Measurements from ENCODE around the gene CADM2. TPM values are rescaled to one million over a fixed set of nuclear protein-coding genes. Genes with fewer than 3 reads are reported as not detected.

The CADM2 gene
- total RNA-seq, 4 donors from 2014 or later = 0.13 to 4.3 (median 4.1) TPM

DNA sequence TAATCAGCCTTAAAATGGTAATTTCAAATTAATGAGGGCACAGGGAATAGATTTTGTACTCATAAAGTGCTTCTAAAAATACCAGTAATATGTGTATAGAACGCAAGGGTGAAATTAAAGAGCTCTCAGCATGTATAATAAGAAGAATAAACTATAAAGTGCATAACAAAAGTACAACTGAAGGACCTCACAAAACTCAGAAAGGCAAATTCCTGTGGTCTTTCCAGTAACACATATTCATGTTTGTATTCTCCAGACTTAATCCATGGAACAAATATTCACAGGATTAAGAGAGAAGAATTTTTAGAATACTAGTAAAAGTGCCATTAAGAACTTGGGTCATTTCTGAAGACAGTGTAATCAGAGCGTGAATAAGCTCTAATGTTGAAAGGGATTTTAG, 646.3 kb downstream of the CADM2 start:
- Histone ChIP-seq H3K9me3 (no peaks in the 10 kb centered on the region), H3K4me1 (no peaks in the 10 kb centered on the region), H3K27ac (no peak overlapping the region), H3K27me3 (no peaks in the 10 kb centered on the region), H3K4me3 (replicated peaks in 1 of 3) (no peak overlapping the region), H3K36me3 (no peaks in the 10 kb centered on the region)
- intact Hi-C loops (cut with DNase I) = no loop called here
- 81 to 93% methylated on average over 2 of the region's 2 CpGs for WGBS, 2 donors
- no peak for TF ChIP-seq POLR2A (IDR thresholded peaks at IDR 0.05)
- TF ChIP-seq, protein P1, sequence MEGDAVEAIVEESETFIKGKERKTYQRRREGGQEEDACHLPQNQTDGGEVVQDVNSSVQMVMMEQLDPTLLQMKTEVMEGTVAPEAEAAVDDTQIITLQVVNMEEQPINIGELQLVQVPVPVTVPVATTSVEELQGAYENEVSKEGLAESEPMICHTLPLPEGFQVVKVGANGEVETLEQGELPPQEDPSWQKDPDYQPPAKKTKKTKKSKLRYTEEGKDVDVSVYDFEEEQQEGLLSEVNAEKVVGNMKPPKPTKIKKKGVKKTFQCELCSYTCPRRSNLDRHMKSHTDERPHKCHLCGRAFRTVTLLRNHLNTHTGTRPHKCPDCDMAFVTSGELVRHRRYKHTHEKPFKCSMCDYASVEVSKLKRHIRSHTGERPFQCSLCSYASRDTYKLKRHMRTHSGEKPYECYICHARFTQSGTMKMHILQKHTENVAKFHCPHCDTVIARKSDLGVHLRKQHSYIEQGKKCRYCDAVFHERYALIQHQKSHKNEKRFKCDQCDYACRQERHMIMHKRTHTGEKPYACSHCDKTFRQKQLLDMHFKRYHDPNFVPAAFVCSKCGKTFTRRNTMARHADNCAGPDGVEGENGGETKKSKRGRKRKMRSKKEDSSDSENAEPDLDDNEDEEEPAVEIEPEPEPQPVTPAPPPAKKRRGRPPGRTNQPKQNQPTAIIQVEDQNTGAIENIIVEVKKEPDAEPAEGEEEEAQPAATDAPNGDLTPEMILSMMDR (IDR thresholded peaks at IDR 0.05) = no peak
- DNase-seq = no peak

DNA sequence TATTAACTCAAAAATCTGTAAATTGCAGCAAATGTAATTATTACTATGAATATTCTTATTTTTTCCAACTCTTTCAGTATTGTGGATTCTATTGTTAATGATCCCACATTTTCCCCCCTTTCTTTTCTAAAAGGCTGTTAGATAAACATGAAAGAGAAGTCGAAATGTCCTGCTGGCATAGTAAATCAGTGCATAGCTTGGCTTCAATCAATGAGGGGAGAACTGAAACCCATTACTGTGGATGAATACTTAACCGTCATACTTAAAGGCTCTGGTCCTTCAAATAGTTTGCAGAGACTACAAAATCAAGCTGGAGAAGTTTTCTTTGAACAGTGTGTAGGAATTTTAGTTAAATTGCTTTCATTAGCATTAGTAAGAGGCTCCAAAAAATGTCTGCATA, 667.9 kb downstream of the CADM2 start:
- H3K27ac ChIP-seq = no peak overlapping the region
- intact Hi-C loops (cut with DNase I) = no loop called here
- no peak for TF ChIP-seq POLR2A (IDR thresholded peaks at IDR 0.05)
- TF ChIP-seq, protein P1 (IDR thresholded peaks at IDR 0.05) = no peak
- WGBS, 2 donors = 17% methylated on average over 2 of the region's 2 CpGs
- no peaks in the 10 kb centered on the region for H3K9me3 ChIP-seq
- H3K27me3 ChIP-seq = no peaks in the 10 kb centered on the region
- H3K36me3 ChIP-seq = no peaks in the 10 kb centered on the region
- H3K4me1 ChIP-seq = no peaks in the 10 kb centered on the region
- H3K4me3 ChIP-seq (replicated peaks in 1 of 3) = no peak overlapping the region
- DNase-seq = no peak

DNA sequence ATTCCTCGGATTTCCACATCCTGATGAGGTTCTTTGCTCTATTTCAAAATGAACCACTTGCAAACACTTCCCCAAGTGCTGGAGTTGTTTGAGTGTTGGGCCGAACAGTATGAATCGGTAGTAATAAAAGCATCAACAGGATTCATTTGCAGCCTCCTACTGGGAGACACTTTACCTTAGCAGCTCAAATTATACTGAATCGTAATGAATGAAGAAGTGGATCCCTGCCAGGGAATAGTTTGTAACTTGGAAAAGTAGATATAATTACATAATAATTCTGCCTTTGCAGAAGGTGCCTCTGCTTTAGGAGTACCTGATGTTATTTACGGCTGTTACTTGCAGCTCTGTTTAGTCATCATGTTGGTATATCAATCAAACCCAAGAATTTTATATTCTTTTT, 669.1 kb downstream of the CADM2 start:
- Histone ChIP-seq H3K27me3 (no peaks in the 10 kb centered on the region), H3K27ac (no peak overlapping the region), H3K36me3 (no peaks in the 10 kb centered on the region), H3K4me1 (no peaks in the 10 kb centered on the region), H3K9me3 (no peaks in the 10 kb centered on the region), H3K4me3 (replicated peaks in 1 of 3) (no peak overlapping the region)
- TF ChIP-seq POLR2A (IDR thresholded peaks at IDR 0.05) = no peak
- TF ChIP-seq, protein P1 (IDR thresholded peaks at IDR 0.05) = no peak
- intact Hi-C loops (cut with DNase I) = no loop called here
- 79 to 83% methylated on average over 5 of the region's 5 CpGs for WGBS, 2 donors
- no peak for DNase-seq

DNA sequence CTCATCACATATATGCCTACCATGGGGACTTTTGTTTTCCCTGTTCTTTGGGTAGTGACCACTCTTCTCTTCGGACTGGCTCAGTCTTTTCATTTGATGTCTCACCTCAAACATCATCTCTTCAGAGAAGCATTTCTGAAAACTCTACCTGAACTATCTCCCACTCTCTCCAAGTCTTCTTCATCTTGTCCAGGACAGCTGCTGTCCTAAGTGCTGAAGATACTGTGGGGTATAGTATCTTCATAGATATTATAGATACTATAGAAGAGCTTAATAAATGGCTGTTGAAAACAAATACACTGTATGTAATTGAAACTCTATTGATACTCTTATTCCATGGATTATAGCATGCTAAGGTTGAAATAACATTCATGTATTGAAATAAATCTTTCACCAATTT, 672.3 kb downstream of the CADM2 start:
- TF ChIP-seq, protein P1 (IDR thresholded peaks at IDR 0.05) = no peak
- TF ChIP-seq POLR2A (IDR thresholded peaks at IDR 0.05) = no peak
- Histone ChIP-seq H3K27ac (no peak overlapping the region), H3K9me3 (no peaks in the 10 kb centered on the region), H3K27me3 (no peaks in the 10 kb centered on the region), H3K4me3 (replicated peaks in 1 of 3) (no peak overlapping the region), H3K36me3 (no peaks in the 10 kb centered on the region), H3K4me1 (no peaks in the 10 kb centered on the region)
- DNase-seq = no peak
- intact Hi-C loops (cut with DNase I) = no loop called here
- whole genome bisulfite sequencing, 2 donors = 91 to 93% methylated on average over 1 of the region's 1 CpG

DNA sequence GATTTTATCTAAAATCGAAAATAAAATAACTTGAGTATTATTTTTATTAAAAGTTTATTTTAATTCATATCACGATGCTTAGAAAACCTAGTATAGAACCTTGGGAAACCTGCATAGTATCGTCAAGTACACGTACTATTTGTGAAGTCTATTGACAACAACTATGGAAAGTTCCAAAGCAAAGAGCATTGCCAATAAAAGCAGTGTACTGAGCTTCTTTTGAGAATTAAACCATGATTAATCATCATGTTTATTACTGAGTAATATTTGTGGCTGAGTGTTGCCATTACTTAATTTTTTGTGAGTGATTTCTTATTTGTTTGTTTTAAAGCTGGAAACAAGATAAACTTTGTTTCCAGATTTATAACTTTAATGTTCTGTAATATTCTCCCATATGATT, 674.1 kb downstream of the CADM2 start:
- Histone ChIP-seq H3K4me3 (replicated peaks in 1 of 3) (no peak overlapping the region), H3K36me3 (no peaks in the 10 kb centered on the region), H3K27me3 (no peaks in the 10 kb centered on the region), H3K9me3 (no peaks in the 10 kb centered on the region), H3K4me1 (no peaks in the 10 kb centered on the region), H3K27ac (no peak overlapping the region)
- no peak for TF ChIP-seq POLR2A (IDR thresholded peaks at IDR 0.05)
- TF ChIP-seq, protein P1 (IDR thresholded peaks at IDR 0.05) = no peak
- intact Hi-C loops (cut with DNase I) = no loop called here
- no peak for DNase-seq
- WGBS, 2 donors = 82 to 89% methylated on average over 4 of the region's 4 CpGs

All from thyroid gland (tissue), 4 donors.